NK-92 (cell line): Measurements from ENCODE around the gene SIGLEC11.

Source experiments
- DNase-seq: peaks from one replicate; lab custom pipeline; 2025; ENCODE audit not compliant: unreplicated experiment; lab: John Stamatoyannopoulos, UW

SIGLEC11 gene

GRCh38 chr19:49907745-49908446 lies 53.1 kb downstream of the SIGLEC11 start:
- no peak for DNase-seq

DNA sequence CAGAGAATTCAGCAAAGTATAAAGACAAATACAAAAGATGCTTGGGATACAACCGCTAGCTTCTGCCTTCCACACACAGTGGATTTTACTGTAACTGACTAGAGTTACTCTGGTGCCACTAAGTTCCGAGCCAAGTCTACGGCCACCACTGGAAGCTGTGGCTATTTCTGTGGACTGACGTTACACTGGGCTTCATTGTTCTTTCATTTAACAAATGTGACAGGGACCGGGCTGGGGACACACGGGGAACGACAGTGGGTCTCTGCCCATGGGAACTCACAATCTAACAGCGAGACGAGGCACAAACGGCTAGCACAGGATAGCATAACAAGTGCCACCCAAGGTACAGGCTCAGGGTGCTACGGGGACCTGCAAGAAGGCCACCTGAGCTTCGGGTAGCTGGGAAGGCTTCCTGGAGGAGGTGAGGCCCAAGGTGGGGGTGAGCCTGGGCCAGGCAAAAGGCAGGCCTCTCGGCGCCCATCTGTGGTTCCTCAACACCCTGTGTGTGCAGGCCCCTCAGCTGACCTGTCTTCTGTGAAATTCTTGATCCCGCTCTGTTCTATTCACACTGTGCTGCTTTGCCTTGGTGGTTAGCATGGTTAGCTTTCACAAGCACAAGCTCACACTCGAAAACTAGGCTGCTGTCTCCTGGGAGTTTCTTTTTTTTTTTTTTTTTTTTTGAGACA lies 54.0 kb downstream of the SIGLEC11 start:
- DNase-seq: no peak

- DNase-seq: no peak
Measured at GRCh38 chr19:49904136-49904535, 56.8 kb downstream of the SIGLEC11 start.
